ENCODE results near the gene CSRNP3.

Gene CSRNP3

GRCh38 chr2:165617741-165618481 is 148.4 kb downstream of the CSRNP3 start:
- Histone ChIP-seq H3K27me3 (ENCODE audit: control insufficient read depth, insufficient read depth, low read length) (no peaks in the 10 kb centered on the region), H3K36me3 (ENCODE audit: control insufficient read depth, insufficient read depth, low read length) (no peaks in the 10 kb centered on the region), H3K27ac (ENCODE audit: low read depth, low read length) (no peak overlapping the region), H3K4me3 (ENCODE audit: low read length) (no peak overlapping the region), H3K4me1 (ENCODE audit: control insufficient read depth, insufficient read depth, low read length) (no peaks in the 10 kb centered on the region), H3K9ac (ENCODE audit: low read length) (no peak overlapping the region)

GRCh38 chr2:165618806-165619205 is 149.3 kb downstream of the CSRNP3 start:
- Histone ChIP-seq H3K4me1 (ENCODE audit: control insufficient read depth, insufficient read depth, low read length) (no peaks in the 10 kb centered on the region), H3K27ac (ENCODE audit: low read depth, low read length) (no peak overlapping the region), H3K9ac (ENCODE audit: low read length) (no peak overlapping the region), H3K36me3 (ENCODE audit: control insufficient read depth, insufficient read depth, low read length) (no peaks in the 10 kb centered on the region), H3K27me3 (ENCODE audit: control insufficient read depth, insufficient read depth, low read length) (no peaks in the 10 kb centered on the region), H3K4me3 (ENCODE audit: low read length) (no peak overlapping the region)

GRCh38 chr2:165621086-165621560 is 151.6 kb downstream of the CSRNP3 start:
- no peak overlapping the region for H3K4me3 ChIP-seq (ENCODE audit: low read length)
- no peak overlapping the region for H3K27ac ChIP-seq (ENCODE audit: low read depth, low read length)
- no peaks in the 10 kb centered on the region for H3K27me3 ChIP-seq (ENCODE audit: control insufficient read depth, insufficient read depth, low read length)
- H3K36me3 ChIP-seq (ENCODE audit: control insufficient read depth, insufficient read depth, low read length) = no peaks in the 10 kb centered on the region
- no peaks in the 10 kb centered on the region for H3K4me1 ChIP-seq (ENCODE audit: control insufficient read depth, insufficient read depth, low read length)
- H3K9ac ChIP-seq (ENCODE audit: low read length) = no peak overlapping the region

- H3K9ac ChIP-seq (ENCODE audit: low read length) = no peak overlapping the region
- H3K36me3 ChIP-seq (ENCODE audit: control insufficient read depth, insufficient read depth, low read length) = no peaks in the 10 kb centered on the region
- H3K4me1 ChIP-seq (ENCODE audit: control insufficient read depth, insufficient read depth, low read length) = no peaks in the 10 kb centered on the region
- H3K27me3 ChIP-seq (ENCODE audit: control insufficient read depth, insufficient read depth, low read length) = no peaks in the 10 kb centered on the region
- H3K27ac ChIP-seq (ENCODE audit: low read depth, low read length) = no peak overlapping the region
- no peak overlapping the region for H3K4me3 ChIP-seq (ENCODE audit: low read length)
These were observed 153.7 kb downstream of the CSRNP3 start for GRCh38 chr2:165623161-165623560.

GRCh38 chr2:165623783-165624469 is 154.4 kb downstream of the CSRNP3 start:
- H3K36me3 ChIP-seq (ENCODE audit: control insufficient read depth, insufficient read depth, low read length) = no peaks in the 10 kb centered on the region
- H3K27me3 ChIP-seq (ENCODE audit: control insufficient read depth, insufficient read depth, low read length) = no peaks in the 10 kb centered on the region
- H3K9ac ChIP-seq (ENCODE audit: low read length) = no peak overlapping the region
- H3K4me3 ChIP-seq (ENCODE audit: low read length) = no peak overlapping the region
- H3K27ac ChIP-seq (ENCODE audit: low read depth, low read length) = no peak overlapping the region
- H3K4me1 ChIP-seq (ENCODE audit: control insufficient read depth, insufficient read depth, low read length) = no peaks in the 10 kb centered on the region

GRCh38 chr2:165624470-165624800 is 154.9 kb downstream of the CSRNP3 start:
- Histone ChIP-seq H3K4me3 (ENCODE audit: low read length) (no peak overlapping the region), H3K36me3 (ENCODE audit: control insufficient read depth, insufficient read depth, low read length) (no peaks in the 10 kb centered on the region), H3K27ac (ENCODE audit: low read depth, low read length) (no peak overlapping the region), H3K27me3 (ENCODE audit: control insufficient read depth, insufficient read depth, low read length) (no peaks in the 10 kb centered on the region), H3K9ac (ENCODE audit: low read length) (no peak overlapping the region), H3K4me1 (ENCODE audit: control insufficient read depth, insufficient read depth, low read length) (no peaks in the 10 kb centered on the region)

- Histone ChIP-seq H3K4me1 (ENCODE audit: control insufficient read depth, insufficient read depth, low read length) (no peaks in the 10 kb centered on the region), H3K4me3 (ENCODE audit: low read length) (no peak overlapping the region), H3K27ac (ENCODE audit: low read depth, low read length) (no peak overlapping the region), H3K36me3 (ENCODE audit: control insufficient read depth, insufficient read depth, low read length) (no peaks in the 10 kb centered on the region), H3K27me3 (ENCODE audit: control insufficient read depth, insufficient read depth, low read length) (no peaks in the 10 kb centered on the region), H3K9ac (ENCODE audit: low read length) (no peak overlapping the region)
These were observed 158.0 kb downstream of the CSRNP3 start for GRCh38 chr2:165627470-165627869.

GRCh38 chr2:165629776-165630175 is 160.3 kb downstream of the CSRNP3 start:
- peaks cover 5% of the 10 kb centered on the region for H3K4me1 ChIP-seq (ENCODE audit: control insufficient read depth, insufficient read depth, low read length)
- H3K4me3 ChIP-seq (ENCODE audit: low read length) = no peak overlapping the region
- H3K36me3 ChIP-seq (ENCODE audit: control insufficient read depth, insufficient read depth, low read length) = no peaks in the 10 kb centered on the region
- H3K27me3 ChIP-seq (ENCODE audit: control insufficient read depth, insufficient read depth, low read length) = no peaks in the 10 kb centered on the region
- no peak overlapping the region for H3K27ac ChIP-seq (ENCODE audit: low read depth, low read length)
- no peak overlapping the region for H3K9ac ChIP-seq (ENCODE audit: low read length)

GRCh38 chr2:165630236-165630635 is 160.7 kb downstream of the CSRNP3 start:
- Histone ChIP-seq H3K4me1 (ENCODE audit: control insufficient read depth, insufficient read depth, low read length) (peaks cover 6% of the 10 kb centered on the region), H3K36me3 (ENCODE audit: control insufficient read depth, insufficient read depth, low read length) (no peaks in the 10 kb centered on the region), H3K27me3 (ENCODE audit: control insufficient read depth, insufficient read depth, low read length) (no peaks in the 10 kb centered on the region), H3K9ac (ENCODE audit: low read length) (no peak overlapping the region), H3K4me3 (ENCODE audit: low read length) (no peak overlapping the region), H3K27ac (ENCODE audit: low read depth, low read length) (no peak overlapping the region)

GRCh38 chr2:165631089-165631488 is 161.6 kb downstream of the CSRNP3 start:
- no peak overlapping the region for H3K4me3 ChIP-seq (ENCODE audit: low read length)
- H3K36me3 ChIP-seq (ENCODE audit: control insufficient read depth, insufficient read depth, low read length) = no peaks in the 10 kb centered on the region
- H3K4me1 ChIP-seq (ENCODE audit: control insufficient read depth, insufficient read depth, low read length) = peaks cover 6% of the 10 kb centered on the region
- no peak overlapping the region for H3K9ac ChIP-seq (ENCODE audit: low read length)
- H3K27ac ChIP-seq (ENCODE audit: low read depth, low read length) = no peak overlapping the region
- H3K27me3 ChIP-seq (ENCODE audit: control insufficient read depth, insufficient read depth, low read length) = no peaks in the 10 kb centered on the region

GRCh38 chr2:165632594-165632993 is 163.1 kb downstream of the CSRNP3 start:
- no peak overlapping the region for H3K4me3 ChIP-seq (ENCODE audit: low read length)
- no peaks in the 10 kb centered on the region for H3K27me3 ChIP-seq (ENCODE audit: control insufficient read depth, insufficient read depth, low read length)
- no peak overlapping the region for H3K9ac ChIP-seq (ENCODE audit: low read length)
- H3K36me3 ChIP-seq (ENCODE audit: control insufficient read depth, insufficient read depth, low read length) = no peaks in the 10 kb centered on the region
- H3K27ac ChIP-seq (ENCODE audit: low read depth, low read length) = no peak overlapping the region
- peaks cover 6% of the 10 kb centered on the region for H3K4me1 ChIP-seq (ENCODE audit: control insufficient read depth, insufficient read depth, low read length)

GRCh38 chr2:165633431-165633830 is 163.9 kb downstream of the CSRNP3 start:
- no peak overlapping the region for H3K9ac ChIP-seq (ENCODE audit: low read length)
- H3K27me3 ChIP-seq (ENCODE audit: control insufficient read depth, insufficient read depth, low read length) = no peaks in the 10 kb centered on the region
- H3K4me3 ChIP-seq (ENCODE audit: low read length) = no peak overlapping the region
- no peaks in the 10 kb centered on the region for H3K36me3 ChIP-seq (ENCODE audit: control insufficient read depth, insufficient read depth, low read length)
- peaks cover 6% of the 10 kb centered on the region for H3K4me1 ChIP-seq (ENCODE audit: control insufficient read depth, insufficient read depth, low read length)
- no peak overlapping the region for H3K27ac ChIP-seq (ENCODE audit: low read depth, low read length)

GRCh38 chr2:165634282-165634681 is 164.8 kb downstream of the CSRNP3 start:
- Histone ChIP-seq H3K9ac (ENCODE audit: low read length) (no peak overlapping the region), H3K4me1 (ENCODE audit: control insufficient read depth, insufficient read depth, low read length) (peaks cover 6% of the 10 kb centered on the region), H3K4me3 (ENCODE audit: low read length) (no peak overlapping the region), H3K36me3 (ENCODE audit: control insufficient read depth, insufficient read depth, low read length) (no peaks in the 10 kb centered on the region), H3K27me3 (ENCODE audit: control insufficient read depth, insufficient read depth, low read length) (no peaks in the 10 kb centered on the region), H3K27ac (ENCODE audit: low read depth, low read length) (no peak overlapping the region)
